Measurements from ENCODE around the gene BCAS3. TPM values are rescaled to one million over a fixed set of nuclear protein-coding genes. Genes with fewer than 3 reads are reported as not detected.
"Not testable (repeated sequence)": the region's sequence is repeated elsewhere in the genome, so short reads cannot be mapped to it uniquely, and the experiment has no call there.

BCAS3 gene
- total and polyA plus RNA-seq, 9 donors, result 9.4 to 37.0 (median 21.6) TPM

DNA sequence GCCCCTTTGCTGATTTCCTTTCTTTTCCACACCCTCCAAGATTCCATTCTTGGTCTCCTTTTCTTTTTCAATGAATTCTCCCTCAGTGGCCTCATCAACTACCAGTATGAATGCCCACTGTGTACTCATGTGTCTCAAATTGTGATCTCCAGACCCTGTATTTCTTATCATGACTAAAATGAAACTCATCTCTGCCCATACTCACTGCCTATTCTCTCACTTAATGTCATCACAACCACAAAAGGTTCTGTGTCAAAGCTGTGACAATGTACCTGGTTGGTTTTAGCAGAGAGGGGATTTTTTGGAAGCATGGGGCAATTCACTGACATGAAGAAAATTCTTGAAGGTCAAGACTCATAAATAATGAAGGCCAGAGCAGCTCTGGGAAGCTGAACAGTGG is 763.0 kb downstream of the BCAS3 start:
- Histone ChIP-seq H3K36me3 (no peaks in the 10 kb centered on the region), H3K27ac (no peak overlapping the region), H3K9me3 (no peaks in the 10 kb centered on the region), H3K4me1 (ENCODE audit: insufficient read depth) (no peaks in the 10 kb centered on the region), H3K27me3 (no peaks in the 10 kb centered on the region), H3K4me3 (no peak overlapping the region)
- intact Hi-C loops (cut with DNase I), result no loop called here
- TF ChIP-seq POLR2A (IDR thresholded peaks at IDR 0.05) (no peak), EP300 (IDR thresholded peaks at IDR 0.05) (no peak)
- TF ChIP-seq, protein P1, sequence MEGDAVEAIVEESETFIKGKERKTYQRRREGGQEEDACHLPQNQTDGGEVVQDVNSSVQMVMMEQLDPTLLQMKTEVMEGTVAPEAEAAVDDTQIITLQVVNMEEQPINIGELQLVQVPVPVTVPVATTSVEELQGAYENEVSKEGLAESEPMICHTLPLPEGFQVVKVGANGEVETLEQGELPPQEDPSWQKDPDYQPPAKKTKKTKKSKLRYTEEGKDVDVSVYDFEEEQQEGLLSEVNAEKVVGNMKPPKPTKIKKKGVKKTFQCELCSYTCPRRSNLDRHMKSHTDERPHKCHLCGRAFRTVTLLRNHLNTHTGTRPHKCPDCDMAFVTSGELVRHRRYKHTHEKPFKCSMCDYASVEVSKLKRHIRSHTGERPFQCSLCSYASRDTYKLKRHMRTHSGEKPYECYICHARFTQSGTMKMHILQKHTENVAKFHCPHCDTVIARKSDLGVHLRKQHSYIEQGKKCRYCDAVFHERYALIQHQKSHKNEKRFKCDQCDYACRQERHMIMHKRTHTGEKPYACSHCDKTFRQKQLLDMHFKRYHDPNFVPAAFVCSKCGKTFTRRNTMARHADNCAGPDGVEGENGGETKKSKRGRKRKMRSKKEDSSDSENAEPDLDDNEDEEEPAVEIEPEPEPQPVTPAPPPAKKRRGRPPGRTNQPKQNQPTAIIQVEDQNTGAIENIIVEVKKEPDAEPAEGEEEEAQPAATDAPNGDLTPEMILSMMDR (IDR thresholded peaks at IDR 0.05), result no peak
- DNase-seq, result no peak

DNA sequence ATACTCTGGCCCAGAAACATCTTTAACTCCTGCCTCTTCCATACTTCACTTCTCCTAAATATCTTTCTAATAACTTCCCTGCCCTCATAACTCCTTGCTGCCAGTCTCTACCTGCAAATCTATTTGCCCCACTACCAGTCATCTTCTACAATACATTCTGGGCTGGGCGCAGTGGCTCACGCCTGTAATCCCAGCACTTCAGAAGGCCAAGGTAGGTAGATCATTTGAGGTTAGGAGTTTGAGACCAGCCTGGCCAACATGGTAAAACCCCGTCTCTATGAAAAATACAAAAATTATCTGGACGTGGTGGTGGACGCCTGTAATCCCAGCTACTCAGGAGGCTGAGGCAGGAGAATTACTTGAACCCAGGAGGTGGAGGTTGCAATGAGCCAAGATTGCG is 763.9 kb downstream of the BCAS3 start:
- H3K4me1 ChIP-seq (ENCODE audit: insufficient read depth); H3K9me3 ChIP-seq; intact Hi-C loops (cut with DNase I); H3K27ac ChIP-seq; H3K4me3 ChIP-seq; H3K27me3 ChIP-seq; H3K36me3 ChIP-seq; DNase-seq: not testable (repeated sequence)
- 92 to 96% (median 94%) methylated on average over 6 of the region's 6 CpGs for WGBS, 3 donors

DNA sequence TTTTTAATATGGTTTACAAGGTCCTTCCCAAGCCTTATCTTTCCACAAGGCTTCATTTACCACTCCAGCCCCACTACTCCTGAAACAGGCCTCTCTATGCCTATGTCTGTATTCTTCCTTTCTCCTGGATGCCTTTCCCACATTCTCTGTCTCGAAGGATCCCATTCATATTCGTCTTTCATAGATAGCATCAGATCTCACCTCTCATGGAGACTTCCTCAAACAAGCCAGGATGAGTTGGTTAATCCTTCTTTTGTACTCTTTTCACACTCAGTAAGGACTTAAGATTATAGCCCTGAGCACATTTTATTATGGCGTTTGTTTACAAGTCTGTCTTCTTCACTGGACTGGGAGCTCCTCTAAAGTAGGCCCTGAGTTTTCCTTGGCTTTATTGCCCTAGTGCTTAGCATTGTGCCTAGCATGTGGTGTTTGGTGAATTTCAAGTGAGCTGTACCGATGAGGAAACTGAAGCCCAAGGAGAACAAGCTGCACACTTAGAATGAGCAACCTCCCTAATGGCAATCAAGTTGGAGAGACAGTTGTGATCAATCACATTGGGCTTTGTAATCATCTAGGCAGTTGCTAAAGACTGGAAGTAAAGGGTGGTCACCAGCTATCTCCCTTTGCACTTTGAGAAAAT is 764.6 kb downstream of the BCAS3 start:
- 66 to 68% (median 68%) methylated on average over 4 of the region's 4 CpGs for WGBS, 3 donors
- DNase-seq, result no peak

More for the DNA sequence above, 764.6 kb downstream of the BCAS3 start:
- intact Hi-C loops (cut with DNase I), result no loop called here
- no peaks in the 10 kb centered on the region for H3K27me3 ChIP-seq
- TF ChIP-seq, protein P1 (IDR thresholded peaks at IDR 0.05), result no peak
- TF ChIP-seq EP300 (IDR thresholded peaks at IDR 0.05), result no peak
- TF ChIP-seq POLR2A (IDR thresholded peaks at IDR 0.05), result no peak
- H3K36me3 ChIP-seq, result no peaks in the 10 kb centered on the region
- no peaks in the 10 kb centered on the region for H3K4me1 ChIP-seq (ENCODE audit: insufficient read depth)
- H3K9me3 ChIP-seq, result no peaks in the 10 kb centered on the region
- H3K27ac ChIP-seq, result no peak overlapping the region
- no peak overlapping the region for H3K4me3 ChIP-seq

Small RNA genes lying within 50 kb of the gene (small RNA-seq; reads per million reads assigned to genes)
- gene RF00019 (not detected), gene RN7SL448P (not detected), gene RN7SL606P (not detected), gene RNU6-623P (not detected)

Other genes with a start within 250 kb of the BCAS3 start
- gene APPBP2, start 151.6 kb upstream of the BCAS3 start, total RNA-seq, result 10 to 100 TPM; 27.0 to 72.1 (median 55.0) TPM
- 10 to 100 TPM; 14.4 to 24.5 TPM for gene APPBP2, start 151.6 kb upstream of the BCAS3 start, polyA plus RNA-seq
- gene PPM1D, start 77.7 kb upstream of the BCAS3 start, total RNA-seq, result 10 to 100 TPM; 11.9 to 35.5 (median 28.7) TPM
- gene PPM1D, start 77.7 kb upstream of the BCAS3 start, polyA plus RNA-seq, result 10 to 100 TPM; 16.3 to 20.9 TPM

All from ovary (tissue), 9 donors.